GM11168 (cell line): ENCODE results near the gene CHRD.

Experiments
- in situ Hi-C: fragments of 300-500 bp; cut with MboI; formaldehyde crosslinking; loops from one replicate; pipeline ENCODE4 v1.12.0; 2022; ENCODE audit warnings: low sequenced_read_pairs; ENCODE audit not compliant: unreplicated experiment

Gene CHRD

DNA sequence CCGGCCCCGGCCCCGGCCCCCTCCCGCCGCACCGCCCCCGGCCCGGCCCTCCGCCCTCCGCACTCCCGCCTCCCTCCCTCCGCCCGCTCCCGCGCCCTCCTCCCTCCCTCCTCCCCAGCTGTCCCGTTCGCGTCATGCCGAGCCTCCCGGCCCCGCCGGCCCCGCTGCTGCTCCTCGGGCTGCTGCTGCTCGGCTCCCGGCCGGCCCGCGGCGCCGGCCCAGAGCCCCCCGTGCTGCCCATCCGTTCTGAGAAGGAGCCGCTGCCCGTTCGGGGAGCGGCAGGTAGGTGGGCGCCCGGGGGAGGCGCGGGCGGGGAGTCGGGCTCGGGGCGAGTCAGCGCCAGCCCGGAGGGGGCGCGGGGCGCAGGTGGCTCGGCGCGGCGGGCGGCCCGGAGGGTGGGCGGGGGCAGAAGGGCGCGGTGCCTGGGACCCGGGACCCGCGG is 352 bp downstream of the CHRD start:
- in situ Hi-C loops, result no loop called here

DNA sequence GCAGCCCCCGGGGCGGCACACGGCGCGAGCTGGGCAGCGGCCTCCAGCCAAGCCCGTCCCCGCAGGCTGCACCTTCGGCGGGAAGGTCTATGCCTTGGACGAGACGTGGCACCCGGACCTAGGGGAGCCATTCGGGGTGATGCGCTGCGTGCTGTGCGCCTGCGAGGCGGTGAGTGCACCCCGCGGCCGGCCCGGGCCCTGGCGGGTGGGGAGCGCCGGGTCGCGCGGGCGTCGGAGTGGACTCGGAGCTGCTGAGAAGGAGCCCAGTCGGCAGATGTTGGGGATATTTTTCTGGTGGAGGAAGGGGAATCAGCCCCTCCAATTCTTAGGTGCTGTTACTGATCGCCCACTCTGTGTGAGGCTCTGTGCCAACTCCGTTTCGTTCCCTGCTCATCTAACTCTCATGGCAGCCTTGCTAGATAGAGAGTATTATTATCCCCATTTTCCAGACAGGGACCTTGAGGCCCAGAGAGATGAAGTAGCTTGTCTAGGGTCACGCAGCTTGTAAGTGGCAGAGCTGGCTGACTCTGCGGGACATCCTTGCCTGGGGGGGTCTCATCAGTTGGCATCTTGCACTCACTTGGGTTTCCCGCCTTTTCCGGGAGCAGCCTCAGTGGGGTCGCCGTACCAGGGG is 890 bp downstream of the CHRD start:
- in situ Hi-C loops, result no loop called here

DNA sequence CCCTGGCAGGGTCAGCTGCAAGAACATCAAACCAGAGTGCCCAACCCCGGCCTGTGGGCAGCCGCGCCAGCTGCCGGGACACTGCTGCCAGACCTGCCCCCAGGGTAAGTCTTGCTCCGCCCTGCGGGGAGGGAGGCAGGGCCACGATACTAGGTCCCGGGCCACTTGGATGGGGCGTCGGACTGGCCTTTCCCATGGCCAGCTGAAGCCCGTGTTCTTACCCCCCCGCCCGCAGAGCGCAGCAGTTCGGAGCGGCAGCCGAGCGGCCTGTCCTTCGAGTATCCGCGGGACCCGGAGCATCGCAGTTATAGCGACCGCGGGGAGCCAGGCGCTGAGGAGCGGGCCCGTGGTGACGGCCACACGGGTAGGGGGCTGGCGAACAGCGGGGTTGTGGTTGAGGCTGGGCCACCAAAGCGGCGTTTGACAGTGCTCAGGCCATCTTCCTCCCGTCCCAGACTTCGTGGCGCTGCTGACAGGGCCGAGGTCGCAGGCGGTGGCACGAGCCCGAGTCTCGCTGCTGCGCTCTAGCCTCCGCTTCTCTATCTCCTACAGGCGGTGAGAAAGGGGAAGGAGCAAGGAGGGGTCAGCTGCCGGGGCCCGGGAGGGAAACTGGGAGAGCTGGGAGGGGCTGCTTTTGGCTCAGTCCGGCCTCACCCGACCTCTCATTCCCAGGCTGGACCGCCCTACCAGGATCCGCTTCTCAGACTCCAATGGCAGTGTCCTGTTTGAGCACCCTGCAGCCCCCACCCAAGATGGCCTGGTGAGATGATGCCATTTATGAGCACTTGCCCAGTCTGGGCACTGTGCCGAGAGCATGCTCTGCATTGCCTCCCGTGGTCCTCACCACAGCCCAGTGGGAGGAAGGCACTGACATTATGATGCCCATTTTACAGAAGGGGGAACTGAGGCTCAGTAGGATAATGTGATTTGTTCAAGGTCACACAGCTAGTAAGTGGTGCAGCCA is 1.7 kb downstream of the CHRD start:
- in situ Hi-C loops, result no loop called here

DNA sequence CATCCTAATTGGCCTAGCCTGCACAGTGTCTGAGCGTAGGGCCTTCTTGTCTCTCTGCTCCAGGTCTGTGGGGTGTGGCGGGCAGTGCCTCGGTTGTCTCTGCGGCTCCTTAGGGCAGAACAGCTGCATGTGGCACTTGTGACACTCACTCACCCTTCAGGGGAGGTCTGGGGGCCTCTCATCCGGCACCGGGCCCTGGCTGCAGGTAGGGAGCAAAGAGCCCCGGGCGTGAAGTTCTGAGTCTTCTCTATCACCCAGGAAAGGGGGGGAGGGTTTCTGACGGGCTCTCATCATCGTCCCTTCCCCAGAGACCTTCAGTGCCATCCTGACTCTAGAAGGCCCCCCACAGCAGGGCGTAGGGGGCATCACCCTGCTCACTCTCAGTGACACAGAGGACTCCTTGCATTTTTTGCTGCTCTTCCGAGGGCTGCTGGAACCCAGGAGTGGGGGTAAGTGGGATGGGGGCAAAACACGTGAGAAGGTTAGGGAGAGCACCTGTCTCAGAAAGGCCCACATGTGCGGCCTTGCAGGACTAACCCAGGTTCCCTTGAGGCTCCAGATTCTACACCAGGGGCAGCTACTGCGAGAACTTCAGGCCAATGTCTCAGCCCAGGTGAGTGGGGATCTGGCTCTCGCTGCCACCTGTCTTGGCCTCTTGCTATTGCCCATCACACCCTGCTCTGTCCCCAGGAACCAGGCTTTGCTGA is 2.6 kb downstream of the CHRD start:
- in situ Hi-C loops, result no loop called here

DNA sequence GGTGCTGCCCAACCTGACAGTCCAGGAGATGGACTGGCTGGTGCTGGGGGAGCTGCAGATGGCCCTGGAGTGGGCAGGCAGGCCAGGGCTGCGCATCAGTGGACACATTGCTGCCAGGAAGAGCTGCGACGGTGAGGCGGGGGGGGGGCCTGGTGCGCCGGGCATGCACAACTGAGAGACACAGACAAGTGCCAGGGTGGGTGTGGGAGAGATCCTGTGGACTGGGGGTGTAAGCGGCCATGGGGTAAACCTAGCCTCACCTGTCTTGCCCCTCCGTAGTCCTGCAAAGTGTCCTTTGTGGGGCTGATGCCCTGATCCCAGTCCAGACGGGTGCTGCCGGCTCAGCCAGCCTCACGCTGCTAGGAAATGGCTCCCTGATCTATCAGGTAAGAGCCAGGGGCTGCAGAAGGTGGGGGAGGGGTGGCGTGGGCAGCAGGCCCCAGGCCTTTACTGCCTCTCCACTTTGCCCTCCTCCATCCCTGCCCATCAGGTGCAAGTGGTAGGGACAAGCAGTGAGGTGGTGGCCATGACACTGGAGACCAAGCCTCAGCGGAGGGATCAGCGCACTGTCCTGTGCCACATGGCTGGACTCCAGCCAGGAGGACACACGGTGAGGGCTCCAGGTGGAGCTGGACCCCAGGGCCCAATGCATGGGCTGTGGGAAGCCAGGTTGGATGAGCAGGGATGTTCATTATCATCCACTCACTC is 3.3 kb downstream of the CHRD start:
- in situ Hi-C loops, result no loop called here

DNA sequence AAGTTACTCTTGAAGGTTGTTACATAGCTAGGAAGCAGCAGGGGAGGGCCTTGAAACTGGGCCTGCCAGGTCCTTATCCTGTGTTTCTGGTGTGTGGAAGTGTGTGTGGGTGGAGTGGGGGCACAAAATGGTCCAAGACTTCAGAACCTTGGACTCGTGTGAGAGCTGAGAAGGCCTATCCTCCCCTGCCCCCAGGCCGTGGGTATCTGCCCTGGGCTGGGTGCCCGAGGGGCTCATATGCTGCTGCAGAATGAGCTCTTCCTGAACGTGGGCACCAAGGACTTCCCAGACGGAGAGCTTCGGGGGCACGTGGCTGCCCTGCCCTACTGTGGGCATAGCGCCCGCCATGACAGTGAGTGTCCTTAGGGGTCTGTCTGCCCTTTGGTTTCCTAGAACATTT is 4.5 kb downstream of the CHRD start:
- in situ Hi-C loops, result no loop called here

DNA sequence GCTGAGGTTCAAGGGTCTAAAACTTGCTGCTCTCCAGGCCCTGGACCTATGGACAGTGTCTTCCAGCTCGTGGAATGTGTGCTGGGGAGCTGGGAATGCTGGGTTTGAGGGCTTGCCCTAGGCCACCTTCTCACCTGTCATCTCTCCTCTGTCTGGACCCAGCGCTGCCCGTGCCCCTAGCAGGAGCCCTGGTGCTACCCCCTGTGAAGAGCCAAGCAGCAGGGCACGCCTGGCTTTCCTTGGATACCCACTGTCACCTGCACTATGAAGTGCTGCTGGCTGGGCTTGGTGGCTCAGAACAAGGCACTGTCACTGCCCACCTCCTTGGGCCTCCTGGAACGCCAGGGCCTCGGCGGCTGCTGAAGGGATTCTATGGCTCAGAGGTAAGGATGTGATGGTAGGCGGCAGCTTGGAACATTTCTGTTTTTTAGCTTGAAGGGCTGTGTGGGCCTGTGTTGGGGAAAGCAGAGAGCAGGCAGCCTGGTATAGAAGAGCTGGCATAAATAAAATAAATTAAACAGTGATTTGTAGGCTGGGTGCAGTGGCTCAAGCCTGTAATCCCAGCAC is 5.1 kb downstream of the CHRD start:
- in situ Hi-C loops, result no loop called here

DNA sequence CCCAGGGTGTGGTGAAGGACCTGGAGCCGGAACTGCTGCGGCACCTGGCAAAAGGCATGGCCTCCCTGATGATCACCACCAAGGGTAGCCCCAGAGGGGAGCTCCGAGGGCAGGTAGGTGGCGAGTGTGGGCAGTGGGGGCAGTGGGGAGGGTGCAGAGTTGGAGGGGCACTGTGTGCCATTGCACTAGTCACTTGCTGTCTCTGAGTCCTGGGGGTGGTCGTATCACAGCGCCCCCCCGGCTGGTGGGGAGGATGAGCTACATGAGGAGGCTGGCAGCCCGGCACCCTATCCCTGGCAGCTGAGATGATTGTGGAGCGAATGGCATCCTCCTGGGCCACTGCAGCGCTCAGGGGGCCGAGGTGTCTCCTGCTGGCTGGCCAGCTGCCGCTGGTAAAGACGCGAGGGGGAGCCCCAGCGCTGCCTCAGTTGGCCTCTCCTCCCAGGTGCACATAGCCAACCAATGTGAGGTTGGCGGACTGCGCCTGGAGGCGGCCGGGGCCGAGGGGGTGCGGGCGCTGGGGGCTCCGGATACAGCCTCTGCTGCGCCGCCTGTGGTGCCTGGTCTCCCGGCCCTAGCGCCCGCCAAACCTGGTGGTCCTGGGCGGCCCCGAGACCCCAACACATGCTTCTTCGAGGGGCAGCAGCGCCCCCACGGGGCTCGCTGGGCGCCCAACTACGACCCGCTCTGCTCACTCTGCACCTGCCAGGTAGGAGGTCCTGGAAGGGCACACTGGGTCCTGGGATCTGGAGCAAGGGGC is 6.4 kb downstream of the CHRD start:
- in situ Hi-C loops, result no loop called here

DNA sequence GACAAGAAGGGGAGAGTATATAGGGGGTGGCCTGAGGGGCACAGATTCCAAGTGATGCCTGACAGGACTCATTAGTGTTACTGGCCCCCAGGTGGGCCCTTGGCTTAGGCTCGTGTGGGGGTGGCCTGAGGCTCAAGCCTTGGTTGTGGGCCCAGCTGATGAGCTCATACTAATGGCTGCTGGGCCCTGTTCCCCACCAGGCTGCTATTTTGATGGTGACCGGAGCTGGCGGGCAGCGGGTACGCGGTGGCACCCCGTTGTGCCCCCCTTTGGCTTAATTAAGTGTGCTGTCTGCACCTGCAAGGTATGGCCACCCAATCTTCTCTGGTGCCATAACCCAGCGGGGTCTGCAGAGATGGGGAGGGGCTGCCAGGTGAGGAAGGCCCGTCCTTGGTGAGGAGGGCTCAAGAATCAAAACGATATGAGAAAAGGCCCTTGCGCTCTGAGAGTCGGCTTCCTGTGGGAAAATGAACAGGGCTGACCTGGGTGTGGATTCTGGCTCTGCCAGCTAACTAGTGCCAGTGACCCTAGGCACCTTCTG is 7.4 kb downstream of the CHRD start:
- in situ Hi-C loops, result no loop called here

DNA sequence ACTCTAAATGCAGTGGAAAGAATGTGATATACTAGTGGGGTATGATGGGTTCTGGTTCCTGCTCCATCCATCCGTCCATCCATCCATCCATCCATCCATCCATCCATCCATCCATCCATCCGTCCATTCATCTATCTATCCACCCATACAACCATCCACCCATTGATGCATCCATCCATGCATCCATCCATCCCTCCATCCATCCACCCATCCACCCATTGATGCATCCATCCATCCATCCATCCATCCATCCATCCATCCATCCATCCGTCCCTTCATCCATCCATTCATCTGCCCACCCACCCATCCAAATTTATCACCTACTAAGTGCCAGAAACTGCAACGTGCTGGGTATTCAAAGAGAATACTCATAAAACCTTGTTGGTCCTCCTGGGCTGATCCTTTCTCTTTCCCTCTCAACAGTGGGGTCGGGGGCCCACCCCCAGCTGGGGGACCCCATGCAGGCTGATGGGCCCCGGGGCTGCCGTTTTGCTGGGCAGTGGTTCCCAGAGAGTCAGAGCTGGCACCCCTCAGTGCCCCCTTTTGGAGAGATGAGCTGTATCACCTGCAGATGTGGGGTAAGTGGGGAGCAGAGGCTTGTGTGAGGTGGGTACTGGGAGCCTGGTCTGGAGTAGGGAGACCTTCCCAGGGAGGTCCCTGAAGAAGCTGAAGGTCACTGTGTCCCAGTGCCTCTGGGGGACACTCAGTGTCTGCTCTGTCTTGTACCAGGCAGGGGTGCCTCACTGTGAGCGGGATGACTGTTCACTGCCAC is 8.5 kb downstream of the CHRD start:
- in situ Hi-C loops, result no loop called here

DNA sequence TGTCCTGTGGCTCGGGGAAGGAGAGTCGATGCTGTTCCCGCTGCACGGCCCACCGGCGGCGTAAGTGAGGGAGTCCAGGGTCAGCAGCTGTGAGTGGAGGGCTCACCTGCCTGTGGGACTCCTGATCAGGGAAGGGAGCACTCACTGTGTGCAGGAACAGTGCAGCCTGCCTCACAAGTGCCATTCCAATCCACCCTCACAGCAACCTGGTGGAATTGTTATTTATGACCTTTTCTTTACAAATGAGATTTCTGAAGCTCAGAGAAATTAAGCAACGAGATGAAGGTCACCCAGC is 9.0 kb downstream of the CHRD start:
- in situ Hi-C loops, result no loop called here

DNA sequence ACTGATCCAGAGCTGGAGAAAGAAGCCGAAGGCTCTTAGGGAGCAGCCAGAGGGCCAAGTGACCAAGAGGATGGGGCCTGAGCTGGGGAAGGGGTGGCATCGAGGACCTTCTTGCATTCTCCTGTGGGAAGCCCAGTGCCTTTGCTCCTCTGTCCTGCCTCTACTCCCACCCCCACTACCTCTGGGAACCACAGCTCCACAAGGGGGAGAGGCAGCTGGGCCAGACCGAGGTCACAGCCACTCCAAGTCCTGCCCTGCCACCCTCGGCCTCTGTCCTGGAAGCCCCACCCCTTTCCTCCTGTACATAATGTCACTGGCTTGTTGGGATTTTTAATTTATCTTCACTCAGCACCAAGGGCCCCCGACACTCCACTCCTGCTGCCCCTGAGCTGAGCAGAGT is 9.5 kb downstream of the CHRD start:
- in situ Hi-C loops, result no loop called here

DNA sequence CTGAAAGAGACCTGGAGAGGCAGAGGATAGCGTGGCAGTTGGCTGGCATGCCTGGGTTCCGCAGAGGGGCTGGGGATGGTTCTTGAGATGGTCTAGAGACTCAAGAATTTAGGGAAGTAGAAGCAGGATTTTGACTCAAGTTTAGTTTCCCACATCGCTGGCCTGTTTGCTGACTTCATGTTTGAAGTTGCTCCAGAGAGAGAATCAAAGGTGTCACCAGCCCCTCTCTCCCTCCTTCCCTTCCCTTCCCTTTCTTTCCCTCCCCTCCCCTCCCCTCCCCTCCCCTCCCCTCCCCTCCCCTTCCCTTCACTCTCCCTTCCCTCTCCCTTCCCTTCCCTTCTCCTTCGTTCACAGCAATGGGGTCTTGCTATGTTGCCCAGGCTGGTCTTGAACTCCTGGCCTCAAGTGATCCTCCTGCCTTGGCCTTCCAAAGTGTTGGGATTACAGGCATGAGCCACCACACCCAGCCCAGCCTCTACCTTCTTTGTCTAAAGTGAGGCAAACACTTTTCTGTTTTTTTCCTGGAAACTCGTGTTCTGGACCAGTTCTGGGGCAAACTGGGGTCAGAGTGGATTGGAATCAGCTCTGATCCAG is 10.2 kb downstream of the CHRD start:
- in situ Hi-C loops, result no loop called here

DNA sequence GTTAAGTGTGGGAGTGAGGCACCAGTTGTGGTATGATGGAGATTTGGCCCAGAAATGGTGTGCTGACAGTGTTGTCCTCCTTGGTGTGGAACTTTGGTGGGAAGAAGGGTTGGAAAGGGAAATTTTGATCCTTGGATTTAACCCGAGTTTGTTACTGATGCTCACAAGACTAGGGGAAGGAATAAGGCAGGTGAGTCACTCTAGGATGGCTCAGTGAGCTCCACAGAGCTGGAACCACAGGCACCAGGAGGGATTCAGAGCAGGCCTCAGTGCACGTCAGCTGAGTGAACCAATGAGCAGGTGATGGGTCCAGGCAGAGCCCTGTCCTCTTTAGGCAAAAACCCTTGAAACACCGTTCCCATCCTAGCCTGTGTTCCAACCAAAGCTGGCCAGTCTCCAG is 11.4 kb downstream of the CHRD start:
- in situ Hi-C loops, result no loop called here

DNA sequence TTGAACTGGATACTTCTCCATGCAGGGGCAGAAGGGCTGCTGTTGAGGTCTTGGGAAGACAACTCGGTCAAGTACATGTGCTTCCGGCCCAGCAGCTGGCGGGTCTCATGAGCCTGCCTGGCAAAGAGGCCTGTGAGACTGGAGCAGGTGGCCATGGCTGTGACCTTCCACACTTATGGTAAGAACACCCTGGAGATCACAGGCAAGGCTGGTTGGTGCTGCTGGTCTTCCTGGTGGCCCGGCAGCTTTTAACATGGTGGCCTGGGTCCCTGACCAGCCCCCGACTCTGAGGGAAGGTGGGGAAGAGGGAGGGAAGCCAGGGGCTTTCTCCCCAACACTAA is 15.4 kb downstream of the CHRD start:
- in situ Hi-C loops, result no loop called here

DNA sequence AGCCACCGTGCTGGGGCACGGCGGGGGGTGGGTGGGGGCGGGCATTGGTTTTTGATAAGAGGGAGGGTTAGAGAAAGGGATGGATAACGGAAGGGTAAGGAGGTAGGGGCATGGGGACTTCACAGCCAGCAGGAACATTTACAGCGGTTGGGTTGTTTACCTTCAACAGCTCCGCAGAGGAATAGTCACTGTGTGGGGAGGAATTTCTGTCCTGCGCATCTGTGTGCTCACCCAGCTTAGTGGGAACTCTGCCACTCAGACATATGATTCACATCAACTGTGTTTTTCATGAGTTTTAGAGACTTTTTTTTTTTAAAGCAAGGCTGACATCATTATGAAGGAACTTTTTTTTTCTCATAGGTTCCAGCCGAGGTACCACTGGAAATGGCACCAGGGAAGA is 19.6 kb downstream of the CHRD start:
- in situ Hi-C loops, result no loop called here

DNA sequence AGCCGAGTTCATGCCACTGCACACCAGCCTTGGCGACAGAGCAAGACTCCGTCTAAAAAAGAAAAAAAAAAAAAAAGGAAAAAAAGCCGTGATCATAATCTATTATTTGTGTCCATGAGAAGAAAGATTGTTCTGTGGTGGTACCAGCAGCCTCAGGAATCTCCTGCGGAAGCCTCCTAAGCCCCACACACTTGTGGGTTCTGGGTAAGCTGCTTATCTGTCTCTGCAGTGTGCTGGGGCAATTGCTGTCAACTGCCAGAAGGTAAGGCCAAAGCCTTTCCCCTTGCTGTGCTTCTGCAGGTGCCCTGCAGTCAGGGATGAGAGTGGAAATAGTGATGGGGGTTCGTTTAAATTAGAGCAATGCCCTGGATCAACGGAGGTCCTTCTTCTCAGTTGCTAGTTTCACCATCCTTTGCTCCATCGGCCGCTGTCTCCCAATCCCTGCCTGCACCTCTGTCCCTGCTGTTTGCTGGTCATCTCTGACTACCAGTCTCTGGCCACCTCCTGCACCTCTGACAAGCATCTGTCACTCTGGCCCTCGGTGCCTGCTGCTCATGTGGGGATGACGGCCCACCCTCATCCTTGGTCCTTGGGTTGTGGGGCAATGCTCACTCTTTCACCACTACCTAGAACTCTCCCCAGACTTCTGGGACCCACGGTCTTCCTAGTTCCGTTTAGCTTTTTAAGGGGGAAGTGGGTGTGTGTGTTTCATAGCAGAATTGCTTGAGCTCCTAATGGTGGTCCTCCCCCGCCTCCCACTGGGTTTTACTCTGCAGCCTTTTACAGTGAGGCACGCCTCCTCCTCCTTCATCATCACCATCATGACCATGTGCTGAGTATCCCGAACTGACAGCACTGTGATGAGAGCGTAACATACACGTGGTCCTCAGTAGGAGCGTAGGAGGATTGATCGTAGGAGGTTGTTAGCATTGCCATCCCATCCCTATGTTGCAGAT is 25.5 kb downstream of the CHRD start:
- in situ Hi-C loops, result no loop called here
